IPS-15b (cell line): Measurements from ENCODE around the gene IQUB.
"Not testable (repeated sequence)": the region's sequence is repeated elsewhere in the genome, so short reads cannot be mapped to it uniquely, and the experiment has no call there.

Experiments
- H3K27me3 ChIP-seq: one replicate; pipeline ENCODE4 v1.6.1; 2013; ENCODE audit warnings: low read length; ENCODE audit not compliant: control insufficient read depth, insufficient read depth
- H3K36me3 ChIP-seq: one replicate; pipeline ENCODE4 v1.6.1; 2013; ENCODE audit warnings: low read length; ENCODE audit not compliant: control insufficient read depth, insufficient read depth
- H3K4me1 ChIP-seq: one replicate; pipeline ENCODE4 v1.6.1; 2013; ENCODE audit warnings: mild to moderate bottlenecking, low read length; ENCODE audit not compliant: control insufficient read depth, insufficient read depth
- H3K4me3 ChIP-seq: one replicate; pipeline ENCODE4 v1.5.1; 2013; ENCODE audit warnings: low read depth, low read length
- H3K9ac ChIP-seq: one replicate; pipeline ENCODE4 v1.6.1; 2013; ENCODE audit warnings: low read depth, mild to moderate bottlenecking, low read length
- H3K9me3 ChIP-seq: one replicate; pipeline ENCODE4 v1.6.1; 2013; ENCODE audit warnings: mild to moderate bottlenecking, low read length; ENCODE audit not compliant: control insufficient read depth, insufficient read depth

IQUB gene

GRCh38 chr7:123431075-123431614, 103.2 kb downstream of the IQUB start:
- no peaks in the 10 kb centered on the region for H3K9me3 ChIP-seq
- H3K9ac ChIP-seq, result no peak overlapping the region
- H3K4me1 ChIP-seq, result peaks cover 9% of the 10 kb centered on the region
- no peak overlapping the region for H3K4me3 ChIP-seq
- H3K36me3 ChIP-seq, result no peaks in the 10 kb centered on the region
- no peaks in the 10 kb centered on the region for H3K27me3 ChIP-seq

- Histone ChIP-seq H3K36me3 (no peaks in the 10 kb centered on the region), H3K9ac (no peak overlapping the region), H3K4me3 (no peak overlapping the region), H3K27me3 (no peaks in the 10 kb centered on the region), H3K9me3 (no peaks in the 10 kb centered on the region), H3K4me1 (no peaks in the 10 kb centered on the region)
Observed at GRCh38 chr7:123425246-123425645, 109.1 kb downstream of the IQUB start.

- Histone ChIP-seq H3K4me3 (no peak overlapping the region), H3K9ac (no peak overlapping the region), H3K4me1 (no peaks in the 10 kb centered on the region), H3K9me3 (no peaks in the 10 kb centered on the region), H3K27me3 (no peaks in the 10 kb centered on the region), H3K36me3 (no peaks in the 10 kb centered on the region)
Observed at GRCh38 chr7:123424463-123424862, 109.9 kb downstream of the IQUB start.

- no peaks in the 10 kb centered on the region for H3K36me3 ChIP-seq
- no peaks in the 10 kb centered on the region for H3K4me1 ChIP-seq
- no peak overlapping the region for H3K9ac ChIP-seq
- H3K9me3 ChIP-seq, result no peaks in the 10 kb centered on the region
- no peaks in the 10 kb centered on the region for H3K27me3 ChIP-seq
- H3K4me3 ChIP-seq, result no peak overlapping the region
Observed at GRCh38 chr7:123423622-123424021, 110.8 kb downstream of the IQUB start.

GRCh38 chr7:123417580-123417979, 116.8 kb downstream of the IQUB start:
- no peak overlapping the region for H3K9ac ChIP-seq
- no peaks in the 10 kb centered on the region for H3K4me1 ChIP-seq
- H3K27me3 ChIP-seq, result no peaks in the 10 kb centered on the region
- no peak overlapping the region for H3K4me3 ChIP-seq
- no peaks in the 10 kb centered on the region for H3K36me3 ChIP-seq
- H3K9me3 ChIP-seq, result peaks cover 6% of the 10 kb centered on the region

- H3K4me3 ChIP-seq, result no peak overlapping the region
- no peaks in the 10 kb centered on the region for H3K27me3 ChIP-seq
- no peaks in the 10 kb centered on the region for H3K36me3 ChIP-seq
- H3K4me1 ChIP-seq, result no peaks in the 10 kb centered on the region
- no peak overlapping the region for H3K9ac ChIP-seq
- H3K9me3 ChIP-seq, result peaks cover 6% of the 10 kb centered on the region
Observed at GRCh38 chr7:123415625-123416024, 118.8 kb downstream of the IQUB start.

GRCh38 chr7:123410273-123410904, 124.0 kb downstream of the IQUB start:
- H3K4me1 ChIP-seq, result no peaks in the 10 kb centered on the region
- no peak overlapping the region for H3K4me3 ChIP-seq

GRCh38 chr7:123407951-123408350, 126.4 kb downstream of the IQUB start:
- not testable (repeated sequence) for H3K36me3 ChIP-seq, H3K4me1 ChIP-seq, H3K9ac ChIP-seq, H3K4me3 ChIP-seq, H3K27me3 ChIP-seq, H3K9me3 ChIP-seq

More at GRCh38 chr7:123410273-123410904, 124.0 kb downstream of the IQUB start:
- Histone ChIP-seq H3K27me3 (no peaks in the 10 kb centered on the region), H3K36me3 (no peaks in the 10 kb centered on the region), H3K9ac (no peak overlapping the region), H3K9me3 (no peaks in the 10 kb centered on the region)
